Measurements from ENCODE around the gene ASTN2. TPM values are rescaled to one million over a fixed set of nuclear protein-coding genes. Genes with fewer than 3 reads are reported as not detected.
"Not testable (repeated sequence)": the region's sequence is repeated elsewhere in the genome, so short reads cannot be mapped to it uniquely, and the experiment has no call there.

Gene ASTN2
- total RNA-seq, 1 donor from 2014 or later: 7.9 TPM

- DNase-seq: peak; percentile 72
These were observed 554.2 kb downstream of the ASTN2 start for GRCh38 chr9:116860509-116861120.

DNA sequence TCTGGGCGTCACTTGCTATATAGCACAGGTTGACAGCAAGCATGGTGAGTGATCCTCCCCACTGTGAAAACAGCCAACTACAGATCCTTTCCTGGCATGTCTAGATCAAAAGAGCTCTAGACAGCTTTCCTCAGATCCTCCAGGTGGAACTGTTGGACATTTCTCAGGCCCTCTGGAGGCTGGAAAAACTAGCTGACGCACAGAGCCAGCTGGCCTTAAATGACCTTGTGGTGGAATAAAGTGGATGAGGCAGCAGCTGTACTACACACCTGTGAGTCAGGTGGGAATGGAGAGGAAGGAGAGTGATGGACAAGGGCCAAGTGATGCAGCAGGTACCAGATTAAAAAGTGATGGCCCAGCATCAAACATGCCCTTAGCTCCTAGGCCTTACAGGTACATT, 555.1 kb downstream of the ASTN2 start:
- no peak for DNase-seq

GRCh38 chr9:116857321-116857720, 557.5 kb downstream of the ASTN2 start:
- DNase-seq: no peak

DNA sequence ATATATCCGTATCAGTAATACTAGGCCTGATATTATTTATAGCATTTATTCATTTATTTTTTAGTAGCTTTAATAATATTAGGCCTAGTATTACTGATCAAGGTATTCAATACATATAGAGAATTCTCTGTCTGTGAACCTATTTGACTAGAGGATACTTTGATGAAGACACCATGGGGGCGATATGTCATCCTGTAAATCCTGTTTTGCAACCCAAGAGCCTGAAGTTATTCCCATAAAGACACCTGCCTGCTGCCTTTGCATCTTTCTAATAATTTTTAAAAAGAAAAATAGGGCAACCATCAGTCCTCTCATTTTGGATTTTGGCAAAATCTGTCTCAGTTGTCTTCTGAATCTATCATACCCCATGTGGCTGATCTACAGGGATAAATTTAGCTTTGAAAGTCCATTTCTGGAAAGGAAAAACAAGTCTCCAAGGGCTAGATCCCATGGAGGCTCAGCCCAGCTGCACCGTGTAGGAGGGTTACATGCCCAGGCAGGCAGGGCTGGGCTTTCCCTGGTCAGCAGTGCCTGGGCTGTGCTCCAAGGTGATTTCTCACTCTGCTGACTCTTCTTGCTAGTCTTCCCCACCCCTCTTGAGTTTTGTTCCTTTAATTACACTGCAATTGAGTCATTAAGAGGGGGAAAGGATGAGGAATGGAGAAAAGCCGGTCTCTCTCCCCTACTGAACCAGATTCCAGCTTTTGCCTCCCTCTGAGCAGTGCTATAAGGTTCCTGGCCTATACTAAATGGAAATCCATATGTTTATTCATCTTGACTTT, 558.8 kb downstream of the ASTN2 start:
- DNase-seq: no peak

DNA sequence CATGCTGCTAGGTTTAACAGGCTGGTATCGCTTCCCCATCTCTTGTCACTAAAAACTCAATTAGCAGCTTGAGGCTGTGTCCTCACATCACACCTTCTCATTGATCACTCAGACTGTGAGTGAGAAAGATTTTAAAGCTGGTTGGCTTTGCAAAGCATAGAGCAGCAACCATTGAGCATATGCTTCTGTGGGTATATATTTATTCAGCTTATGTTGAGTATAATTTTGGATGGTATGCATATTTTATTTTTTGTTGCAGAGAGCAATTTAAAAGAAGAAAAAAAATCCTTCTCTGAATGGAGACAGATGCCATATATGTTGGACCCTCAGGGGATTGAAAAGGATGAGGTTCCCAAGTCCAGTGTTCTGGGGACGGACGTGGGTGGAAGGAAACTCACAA, 565.1 kb downstream of the ASTN2 start:
- DNase-seq: no peak

GRCh38 chr9:116844621-116845020, 570.2 kb downstream of the ASTN2 start:
- peak; percentile 24 for DNase-seq

GRCh38 chr9:116843863-116844620, 570.8 kb downstream of the ASTN2 start:
- peak; percentile 31 for DNase-seq

DNA sequence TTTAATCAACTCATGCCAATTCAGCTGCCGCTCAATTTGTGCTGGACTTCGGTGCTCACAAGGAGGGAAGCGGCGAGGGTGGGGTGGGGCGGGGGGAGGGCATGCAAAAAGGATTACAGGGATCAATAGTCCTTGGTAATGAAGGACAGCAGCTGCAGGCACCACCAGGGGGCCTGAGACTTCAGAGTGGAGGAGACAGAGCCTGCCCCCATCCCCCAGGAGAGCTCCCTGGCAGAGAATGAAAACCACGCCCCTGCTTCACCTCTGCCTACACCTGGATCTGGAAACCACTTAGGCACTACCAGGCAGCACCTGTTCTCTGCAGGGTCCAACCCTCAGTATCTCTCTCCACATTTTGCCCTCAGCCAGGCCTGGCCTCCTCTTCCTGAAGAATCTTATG, 572.2 kb downstream of the ASTN2 start:
- no peak for DNase-seq

DNA sequence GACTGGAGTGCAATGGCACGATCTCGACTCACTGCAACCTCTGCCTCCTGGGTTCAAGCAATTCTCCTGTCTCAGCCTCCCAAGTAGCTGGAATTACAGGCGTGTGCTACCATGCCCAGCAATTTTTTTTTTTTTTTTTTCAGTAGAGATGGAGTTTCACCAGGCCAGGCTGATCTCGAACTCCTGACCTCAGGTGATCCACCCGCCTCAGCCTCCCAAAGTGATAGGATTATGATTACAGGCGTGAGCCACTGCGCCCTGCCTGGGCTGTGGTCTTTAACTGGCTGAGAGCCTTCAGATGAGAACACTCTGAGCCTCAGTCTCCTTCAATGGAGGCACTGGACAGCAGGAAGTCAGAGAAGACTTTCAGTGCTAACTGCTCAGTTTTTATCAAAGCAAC, 576.4 kb downstream of the ASTN2 start:
- DNase-seq: not testable (repeated sequence)

- DNase-seq: peak; percentile 28
These were observed 577.6 kb downstream of the ASTN2 start for GRCh38 chr9:116837018-116837989.

DNA sequence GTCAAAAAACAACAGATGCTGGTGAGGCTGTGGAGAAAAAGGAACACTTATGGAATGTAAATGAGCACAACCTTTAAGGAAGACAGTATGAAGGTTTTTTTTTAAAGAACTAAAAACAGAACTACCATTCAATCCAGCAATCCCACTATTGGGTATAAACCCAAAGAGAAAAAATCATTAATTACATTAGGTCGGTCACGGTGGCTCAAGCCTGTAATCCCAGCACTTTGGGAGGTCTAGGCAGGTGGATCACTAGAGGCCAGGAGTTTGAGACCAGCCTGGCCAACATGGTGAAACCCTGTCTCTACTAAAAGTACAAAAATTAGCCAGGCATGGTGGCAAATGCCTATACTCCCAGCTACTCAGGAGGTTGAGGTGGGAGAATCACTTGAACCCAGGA, 584.5 kb downstream of the ASTN2 start:
- not testable (repeated sequence) for DNase-seq

DNA sequence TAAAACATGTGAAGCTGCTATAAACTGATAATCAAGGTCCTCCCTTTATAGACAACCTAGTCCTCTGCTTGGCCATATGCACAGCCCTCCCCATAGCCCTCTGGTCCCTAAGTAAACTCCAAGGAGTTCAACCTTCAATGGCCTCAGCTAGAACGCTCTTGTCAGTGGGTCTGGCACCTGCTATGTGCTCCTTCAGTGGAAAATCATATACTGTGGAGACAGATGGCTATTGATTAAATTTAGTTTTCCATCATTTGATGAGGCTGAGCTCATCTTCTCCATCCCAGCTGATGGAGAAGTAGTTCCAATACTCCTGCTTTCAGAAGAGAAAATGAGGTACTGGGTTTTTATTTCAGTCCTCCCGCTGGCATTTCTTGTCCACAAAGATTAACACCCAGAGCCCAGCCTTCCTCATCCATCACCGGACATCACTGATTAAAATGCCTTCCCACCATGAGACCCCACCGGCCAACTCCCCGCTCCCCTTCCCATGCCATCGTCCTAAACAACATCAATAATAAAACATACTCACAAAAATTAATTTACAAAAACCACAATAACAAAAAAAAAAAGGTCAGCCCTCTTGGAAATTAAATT, 593.1 kb downstream of the ASTN2 start:
- no peak for DNase-seq

GRCh38 chr9:116819116-116819515, 595.7 kb downstream of the ASTN2 start:
- no peak for DNase-seq

DNA sequence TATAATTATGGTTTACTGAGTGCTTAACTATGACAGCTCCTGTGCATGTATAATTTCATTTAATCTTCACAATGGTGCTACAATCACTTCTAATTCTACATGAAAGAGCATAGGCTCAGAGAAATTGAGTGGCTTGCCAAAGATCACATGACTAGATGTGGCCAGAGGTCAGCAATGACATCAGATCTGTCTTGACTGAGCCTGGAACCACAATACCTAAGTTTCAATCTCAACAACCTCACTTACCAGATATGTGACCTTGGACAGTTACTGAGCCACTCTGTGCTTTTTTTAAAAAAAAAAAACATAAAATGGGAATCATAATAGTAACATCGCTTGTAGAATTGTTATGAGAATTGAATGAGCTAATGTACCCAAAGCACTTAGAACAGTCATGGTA, 597.1 kb downstream of the ASTN2 start:
- no peak for DNase-seq

DNA sequence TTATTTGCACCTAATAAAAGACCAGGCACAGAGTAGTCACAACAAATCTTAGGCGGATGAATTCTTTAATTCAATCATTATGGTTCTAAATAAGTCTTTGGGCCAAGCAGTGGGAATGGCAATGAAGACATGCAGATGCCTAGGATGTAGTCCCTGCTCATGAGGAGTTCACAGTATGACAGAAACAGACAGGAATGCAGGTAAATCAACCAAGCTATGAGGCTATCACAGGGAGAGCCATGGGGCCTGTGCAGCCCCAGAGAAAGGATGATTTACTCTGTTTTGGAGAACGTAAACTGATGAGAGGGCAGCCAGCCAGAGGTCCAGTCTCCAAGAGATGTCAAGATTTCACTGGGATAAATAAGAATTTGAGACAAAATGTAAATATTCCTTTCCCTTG, 598.4 kb downstream of the ASTN2 start:
- DNase-seq: no peak

DNA sequence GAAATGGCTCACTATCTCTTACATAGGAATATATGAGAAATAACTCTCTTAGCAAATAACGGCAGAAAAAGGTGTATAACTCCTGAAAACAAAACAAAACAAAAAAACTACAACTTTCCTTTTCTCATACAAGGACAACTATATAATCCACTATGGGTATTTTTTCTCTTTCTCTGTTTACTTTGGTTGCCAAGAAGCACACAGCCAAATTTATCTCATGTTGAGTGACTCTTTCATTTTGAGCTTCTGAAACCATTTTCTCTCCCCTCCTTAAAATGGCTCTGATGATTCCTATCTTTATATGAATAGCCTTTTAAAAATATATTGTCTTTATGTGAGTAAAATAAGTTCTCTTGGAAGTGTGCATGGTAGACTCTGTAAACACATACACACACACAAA, 599.0 kb downstream of the ASTN2 start:
- DNase-seq: no peak

DNA sequence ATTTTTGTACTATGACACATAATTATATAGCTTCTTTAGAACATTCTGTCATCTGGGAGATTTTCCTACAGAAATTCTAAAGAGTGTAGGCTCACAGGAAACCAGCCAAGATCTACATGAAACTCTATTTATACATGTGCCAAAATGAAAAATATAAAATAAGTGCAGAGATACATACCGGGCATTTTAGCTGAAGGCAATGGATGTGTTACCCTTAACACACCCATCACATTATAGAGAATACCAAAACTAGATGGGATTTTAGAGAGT, 601.9 kb downstream of the ASTN2 start:
- no peak for DNase-seq

DNA sequence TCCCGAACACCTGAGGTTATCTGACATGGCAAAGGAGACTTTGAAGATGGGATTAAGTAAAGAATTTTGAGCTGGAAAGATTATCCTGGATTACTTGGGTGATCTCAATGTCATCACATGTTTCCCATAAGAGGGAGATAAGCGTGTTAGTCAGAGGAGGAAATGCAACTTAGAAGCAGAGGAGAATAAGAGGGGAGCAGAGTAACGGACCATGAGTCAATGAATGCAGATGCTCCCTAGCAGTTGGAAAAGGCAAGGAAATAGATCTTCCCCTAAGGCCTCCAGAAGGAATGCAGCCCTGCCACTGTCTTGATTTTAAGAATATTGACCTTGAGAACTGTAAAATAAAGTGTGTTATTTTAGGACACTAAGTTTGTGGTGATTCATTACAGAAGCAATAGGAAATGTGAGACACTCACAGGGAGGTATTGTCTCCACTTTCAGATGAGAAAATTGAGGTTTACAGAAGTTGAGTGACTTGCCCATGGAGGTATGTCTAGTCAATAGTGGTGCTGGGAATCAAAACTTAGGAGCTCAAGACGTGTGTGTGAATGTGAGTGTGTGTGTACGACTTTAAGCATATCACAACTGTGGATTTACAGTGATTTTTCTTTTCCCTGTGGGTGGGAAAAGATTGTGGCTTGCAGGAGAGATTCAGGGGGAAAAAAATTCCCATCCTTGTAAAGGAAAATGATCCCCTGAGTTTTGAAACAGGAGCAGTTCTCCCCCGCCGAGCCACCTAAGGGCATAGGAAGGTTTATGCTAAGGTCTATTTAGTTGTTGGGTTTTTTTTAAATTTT, 602.4 kb downstream of the ASTN2 start:
- no peak for DNase-seq

- DNase-seq: no peak
These were observed 605.2 kb downstream of the ASTN2 start for GRCh38 chr9:116809656-116810055.

- peak; percentile 72 for DNase-seq
These were observed 608.8 kb downstream of the ASTN2 start for GRCh38 chr9:116806075-116806474.

DNA sequence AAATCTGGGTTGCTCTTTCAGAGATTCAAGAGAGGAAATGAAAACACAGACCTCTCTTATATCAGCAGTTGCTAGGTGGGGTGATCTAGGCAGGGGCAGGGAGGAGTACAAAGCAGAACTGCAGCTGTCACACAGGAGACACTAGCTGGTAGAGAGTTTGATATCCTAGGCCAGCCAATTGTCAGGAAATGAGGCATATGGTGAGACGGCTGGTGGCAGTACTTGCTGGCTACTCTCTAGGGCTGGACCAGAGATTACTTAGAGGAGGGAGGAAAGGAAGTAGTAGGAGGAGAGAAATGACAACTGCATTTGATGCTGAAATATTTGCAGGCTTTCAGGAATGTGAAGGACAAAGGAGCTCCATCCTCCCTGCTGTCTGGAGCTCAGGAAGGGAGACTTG, 614.0 kb downstream of the ASTN2 start:
- peak; percentile 19 for DNase-seq

Data from tongue (tissue), 2 donors.